ENCODE results near the gene ZNF358.

ZNF358 gene

DNA sequence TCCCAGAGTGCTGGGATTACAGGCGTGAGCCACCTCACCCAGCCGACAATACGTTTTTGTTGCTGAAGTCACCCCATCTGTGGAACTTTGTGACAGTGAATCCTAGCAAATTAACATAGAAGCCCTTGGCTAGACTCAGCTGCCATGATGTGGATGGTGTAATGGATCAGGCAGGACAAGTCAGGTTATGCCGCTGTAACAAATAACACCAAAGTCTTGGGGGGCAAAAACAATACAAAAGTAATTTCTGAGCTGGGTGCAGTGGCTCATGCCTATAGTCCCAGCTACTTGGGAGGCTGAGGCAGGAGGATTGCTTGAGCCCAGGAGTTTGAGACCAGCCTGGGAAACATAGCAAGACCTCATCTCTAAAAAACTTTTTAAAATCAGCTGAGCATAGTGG, 49.0 kb downstream of the ZNF358 start:
- H3K9me2 ChIP-seq (ENCODE audit: low read depth, low read length), result no peaks in the 10 kb centered on the region
- no peaks in the 10 kb centered on the region for H3K79me2 ChIP-seq (ENCODE audit: insufficient read depth, low read length)
- peaks cover 7% of the 10 kb centered on the region; the same call in 1 of the 2 replicates for H3K36me3 ChIP-seq (ENCODE audit: insufficient read depth, low read length)
- H3K27me3 ChIP-seq (ENCODE audit: insufficient read depth, low read length), result no peaks in the 10 kb centered on the region
- no peaks in the 10 kb centered on the region for H3K4me1 ChIP-seq (ENCODE audit: insufficient read depth, low read length, severe bottlenecking)
- H4K20me1 ChIP-seq (ENCODE audit: insufficient read depth, low read length), result no peaks in the 10 kb centered on the region
- H3K27ac ChIP-seq (ENCODE audit: low read depth, low read length, poor library complexity, severe bottlenecking), result no peak overlapping the region
- H3K4me3 ChIP-seq (ENCODE audit: low read depth, low read length, poor library complexity, severe bottlenecking), result no peak overlapping the region
- no peaks in the 10 kb centered on the region for H3F3A ChIP-seq (ENCODE audit: insufficient read depth, low read length)
- H2AFZ ChIP-seq (ENCODE audit: low read length), result no peak overlapping the region
- no peak overlapping the region for H3K4me2 ChIP-seq (ENCODE audit: low read length)
- no peaks in the 10 kb centered on the region for H3K9me3 ChIP-seq (ENCODE audit: low read length)
- TF ChIP-seq CTCF (IDR thresholded peaks at IDR 0.05; ENCODE audit: low read length), result no peak
- TF ChIP-seq EZH2 (IDR thresholded peaks at IDR 0.05; ENCODE audit: borderline replicate concordance, low read length), result no peak
- H3K9ac ChIP-seq (ENCODE audit: low read length), result no peak overlapping the region

DNA sequence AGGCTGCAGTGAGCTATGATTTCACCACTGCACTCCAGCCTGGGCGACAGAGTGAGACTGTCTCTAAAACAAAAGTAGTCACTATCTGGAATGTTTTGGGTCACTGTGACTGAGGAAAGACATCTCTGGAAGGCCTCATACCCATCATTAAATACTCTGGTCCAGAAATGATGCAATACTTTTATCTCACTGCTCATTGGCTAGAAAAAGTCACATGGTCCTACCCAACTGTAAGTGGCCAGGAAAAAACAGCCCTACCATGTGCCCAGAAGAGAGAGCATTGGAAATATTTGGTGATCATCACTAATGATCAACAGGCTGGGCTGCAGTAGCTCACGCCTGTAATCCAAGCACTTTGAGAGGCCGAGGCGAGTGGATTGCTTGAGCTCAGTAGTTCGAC, 49.4 kb downstream of the ZNF358 start:
- no peaks in the 10 kb centered on the region for H3K27me3 ChIP-seq (ENCODE audit: insufficient read depth, low read length)
- H3F3A ChIP-seq (ENCODE audit: insufficient read depth, low read length), result no peaks in the 10 kb centered on the region
- H2AFZ ChIP-seq (ENCODE audit: low read length), result no peak overlapping the region
- no peak overlapping the region for H3K27ac ChIP-seq (ENCODE audit: low read depth, low read length, poor library complexity, severe bottlenecking)
- H3K9ac ChIP-seq (ENCODE audit: low read length), result no peak overlapping the region
- H3K36me3 ChIP-seq (ENCODE audit: insufficient read depth, low read length), result peaks cover 6% of the 10 kb centered on the region; the same call in 1 of the 2 replicates
- H3K4me3 ChIP-seq (ENCODE audit: low read depth, low read length, poor library complexity, severe bottlenecking), result no peak overlapping the region
- no peaks in the 10 kb centered on the region for H3K4me1 ChIP-seq (ENCODE audit: insufficient read depth, low read length, severe bottlenecking)
- H4K20me1 ChIP-seq (ENCODE audit: insufficient read depth, low read length), result no peaks in the 10 kb centered on the region
- H3K9me3 ChIP-seq (ENCODE audit: low read length), result no peaks in the 10 kb centered on the region
- H3K9me2 ChIP-seq (ENCODE audit: low read depth, low read length), result no peaks in the 10 kb centered on the region
- H3K4me2 ChIP-seq (ENCODE audit: low read length), result no peak overlapping the region
- no peaks in the 10 kb centered on the region for H3K79me2 ChIP-seq (ENCODE audit: insufficient read depth, low read length)
- no peak for TF ChIP-seq CTCF (IDR thresholded peaks at IDR 0.05; ENCODE audit: low read length)
- TF ChIP-seq EZH2 (IDR thresholded peaks at IDR 0.05; ENCODE audit: borderline replicate concordance, low read length), result no peak
